DMS153 (cell line): ENCODE measurements around the gene ODF2L.
A peak's percentile ranks its signal among the peaks of the same experiment; 100 is the strongest.

ENCODE experiments used
- DNase-seq: peaks from one replicate; lab custom pipeline; 2025; lab: John Stamatoyannopoulos, UW

Gene ODF2L

GRCh38 chr1:86395751-86396497 is at the start of gene ODF2L:
ODF2L (minus strand) TSS chr1:86396323; CDS start chr1:86387027, 9,296 bp downstream.
- peak; percentile 82 for DNase-seq

- DNase-seq: no peak
These were observed 49.8 kb upstream of the ODF2L start for GRCh38 chr1:86445919-86446318.

GRCh38 chr1:86441997-86442396 is 45.9 kb upstream of the ODF2L start:
- no peak for DNase-seq

- DNase-seq: no peak
These were observed 45.5 kb upstream of the ODF2L start for GRCh38 chr1:86441581-86441980.

- no peak for DNase-seq
These were observed 39.9 kb upstream of the ODF2L start for GRCh38 chr1:86436041-86436440.

- DNase-seq: no peak
These were observed 39.2 kb upstream of the ODF2L start for GRCh38 chr1:86435327-86435726.

GRCh38 chr1:86434059-86434458 is 37.9 kb upstream of the ODF2L start:
- no peak for DNase-seq

GRCh38 chr1:86430376-86430775 is 34.3 kb upstream of the ODF2L start:
- DNase-seq: no peak

- no peak for DNase-seq
These were observed 33.7 kb upstream of the ODF2L start for GRCh38 chr1:86429835-86430234.

GRCh38 chr1:86429122-86429725 is 33.1 kb upstream of the ODF2L start:
- no peak for DNase-seq

GRCh38 chr1:86423873-86424272 is 27.8 kb upstream of the ODF2L start, which contains the start of gene CLCA2:
CLCA2 (plus strand) TSS chr1:86424171; CDS start chr1:86424248, 77 bp downstream.
- no peak for DNase-seq

- no peak for DNase-seq
These were observed 27.4 kb upstream of the ODF2L start for GRCh38 chr1:86423473-86423872.

- no peak for DNase-seq
These were observed 25.6 kb upstream of the ODF2L start for GRCh38 chr1:86421601-86422280.

- no peak for DNase-seq
These were observed 23.3 kb upstream of the ODF2L start for GRCh38 chr1:86419277-86419903.

- peak; percentile 26 for DNase-seq
These were observed 20.2 kb upstream of the ODF2L start for GRCh38 chr1:86416343-86416742.

- no peak for DNase-seq
These were observed 14.8 kb upstream of the ODF2L start for GRCh38 chr1:86410879-86411278.

- peak; percentile 62 for DNase-seq
These were observed 13.4 kb upstream of the ODF2L start for GRCh38 chr1:86409416-86410021.

GRCh38 chr1:86396498-86396890 is 371 bp upstream of the ODF2L start:
- DNase-seq: no peak

GRCh38 chr1:86394416-86394815 is 1.7 kb downstream of the ODF2L start:
- DNase-seq: no peak

GRCh38 chr1:86389307-86389706 is 6.8 kb downstream of the ODF2L start:
- no peak for DNase-seq

- DNase-seq: no peak
These were observed 7.3 kb downstream of the ODF2L start for GRCh38 chr1:86388777-86389176.
